ENCODE results near the gene RPTN. TPM values are rescaled to one million over a fixed set of nuclear protein-coding genes. Genes with fewer than 3 reads are reported as not detected.

The RPTN gene
- total RNA-seq, 4 donors from 2014 or later: not detected

DNA sequence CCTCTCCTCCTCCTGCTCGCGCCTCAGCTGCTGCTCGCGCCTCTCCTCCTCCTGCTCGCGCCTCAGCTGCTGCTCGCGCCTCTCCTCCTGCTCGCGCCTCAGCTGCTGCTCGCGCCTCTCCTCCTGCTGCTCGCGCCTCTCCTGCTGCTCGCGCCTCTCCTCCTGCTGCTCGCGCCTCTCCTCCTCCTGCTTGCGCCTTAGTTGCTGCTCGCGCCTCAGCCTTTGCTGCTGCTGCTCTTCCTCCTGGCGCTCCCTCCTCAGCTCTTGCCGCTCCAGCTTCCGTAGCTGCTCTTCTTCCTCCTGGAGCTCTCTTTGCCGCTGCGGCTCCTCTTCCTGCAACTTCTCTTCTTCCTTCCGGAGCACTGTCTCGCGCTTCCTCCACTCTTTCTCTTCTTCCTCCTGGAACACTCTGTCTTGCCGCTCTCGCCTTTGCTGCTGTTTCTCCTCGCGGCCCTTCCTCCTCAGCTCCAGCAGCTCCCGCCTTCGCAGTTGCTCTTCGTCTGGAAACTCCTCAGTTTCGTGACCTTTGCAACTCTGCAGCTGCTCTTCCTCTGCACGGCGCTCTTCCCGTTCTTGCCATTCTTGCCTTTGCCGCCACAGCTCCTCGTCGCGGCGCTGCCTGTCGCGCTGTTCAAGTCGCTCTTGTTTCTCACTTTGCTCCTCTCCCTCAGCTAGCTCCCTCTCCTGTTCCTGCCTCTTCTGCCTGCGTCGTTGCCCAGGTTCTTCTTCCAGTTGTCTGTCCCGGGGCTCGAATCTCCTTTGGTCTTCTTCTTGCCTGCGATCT, 46.7 kb downstream of the RPTN start:
- Histone ChIP-seq H3K4me3 (peak overlapping the region in 3 of 4 donors; percentile 47 to 52 (median 48)), H3K27ac (no peak overlapping the region), H3K9me3 (peaks cover 0 to 12% (median 0%) of the 10 kb centered on the region in 3 donors), H3K27me3 (peaks cover 77 to 81% (median 79%) of the 10 kb centered on the region in 3 donors), H3K36me3 (no peaks in the 10 kb centered on the region), H3K4me1 (peaks cover 5 to 14% of the 10 kb centered on the region in 2 donors)
- TF ChIP-seq POLR2A (IDR thresholded peaks at IDR 0.05): no peak
- TF ChIP-seq, protein P1, sequence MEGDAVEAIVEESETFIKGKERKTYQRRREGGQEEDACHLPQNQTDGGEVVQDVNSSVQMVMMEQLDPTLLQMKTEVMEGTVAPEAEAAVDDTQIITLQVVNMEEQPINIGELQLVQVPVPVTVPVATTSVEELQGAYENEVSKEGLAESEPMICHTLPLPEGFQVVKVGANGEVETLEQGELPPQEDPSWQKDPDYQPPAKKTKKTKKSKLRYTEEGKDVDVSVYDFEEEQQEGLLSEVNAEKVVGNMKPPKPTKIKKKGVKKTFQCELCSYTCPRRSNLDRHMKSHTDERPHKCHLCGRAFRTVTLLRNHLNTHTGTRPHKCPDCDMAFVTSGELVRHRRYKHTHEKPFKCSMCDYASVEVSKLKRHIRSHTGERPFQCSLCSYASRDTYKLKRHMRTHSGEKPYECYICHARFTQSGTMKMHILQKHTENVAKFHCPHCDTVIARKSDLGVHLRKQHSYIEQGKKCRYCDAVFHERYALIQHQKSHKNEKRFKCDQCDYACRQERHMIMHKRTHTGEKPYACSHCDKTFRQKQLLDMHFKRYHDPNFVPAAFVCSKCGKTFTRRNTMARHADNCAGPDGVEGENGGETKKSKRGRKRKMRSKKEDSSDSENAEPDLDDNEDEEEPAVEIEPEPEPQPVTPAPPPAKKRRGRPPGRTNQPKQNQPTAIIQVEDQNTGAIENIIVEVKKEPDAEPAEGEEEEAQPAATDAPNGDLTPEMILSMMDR (IDR thresholded peaks at IDR 0.05 in 4 of 5, conservative IDR thresholded peaks at IDR 0.05 in 1 of 5): no peak
- intact Hi-C loops (cut with DNase I; ENCODE audit: low total_unique reads): no loop called here
- DNase-seq (no peak), ATAC-seq (no peak)
- in situ Hi-C loops (cut with MboI; ENCODE audit: low sequenced_read_pairs in 4 of 4): no loop called here

DNA sequence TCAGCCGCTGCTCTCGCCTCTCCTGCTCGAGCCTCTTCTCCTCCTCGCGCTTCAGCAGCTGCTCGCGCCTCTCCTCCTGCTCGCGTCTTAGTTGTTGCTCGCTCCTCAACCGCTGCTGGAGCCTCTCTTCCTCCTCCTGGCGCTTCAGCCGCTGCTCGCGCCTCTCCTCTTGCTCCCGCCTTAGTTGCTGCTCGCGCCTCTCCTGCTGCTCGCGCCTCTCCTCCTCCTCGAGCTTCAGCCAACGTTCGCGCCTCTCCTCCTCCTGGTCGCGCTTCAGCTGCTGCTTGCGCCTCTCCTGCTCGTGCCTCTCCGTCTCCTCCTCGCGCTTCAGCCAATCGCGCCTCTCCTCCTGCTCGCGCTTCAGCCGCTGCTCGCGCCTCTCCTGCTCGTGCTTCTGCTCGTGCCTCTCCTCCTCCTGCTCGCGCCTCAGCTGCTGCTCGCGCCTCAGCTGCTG, 47.5 kb downstream of the RPTN start:
- DNase-seq: no peak
- H3K36me3 ChIP-seq: no peaks in the 10 kb centered on the region
- ATAC-seq: no peak
- intact Hi-C loops (cut with DNase I; ENCODE audit: low total_unique reads) (no loop called here), in situ Hi-C loops (cut with MboI; ENCODE audit: low sequenced_read_pairs in 4 of 4) (no loop called here)
- peaks cover 80 to 88% (median 87%) of the 10 kb centered on the region in 3 donors for H3K27me3 ChIP-seq
- no peak overlapping the region for H3K27ac ChIP-seq
- peaks cover 5 to 14% of the 10 kb centered on the region in 2 donors for H3K4me1 ChIP-seq
- peaks cover 0 to 12% (median 0%) of the 10 kb centered on the region in 3 donors for H3K9me3 ChIP-seq
- TF ChIP-seq, protein P1 (IDR thresholded peaks at IDR 0.05 in 4 of 5, conservative IDR thresholded peaks at IDR 0.05 in 1 of 5): no peak
- no peak for TF ChIP-seq POLR2A (IDR thresholded peaks at IDR 0.05)
- peak overlapping the region in 3 of 4 donors; percentile 47 to 52 (median 48) for H3K4me3 ChIP-seq

GRCh38 chr1:152110860-152111514, 48.0 kb downstream of the RPTN start:
- peaks cover 5 to 14% of the 10 kb centered on the region in 2 donors for H3K4me1 ChIP-seq
- in situ Hi-C loops (cut with MboI; ENCODE audit: low sequenced_read_pairs in 4 of 4) (no loop called here), intact Hi-C loops (cut with DNase I; ENCODE audit: low total_unique reads) (no loop called here)
- ATAC-seq (no peak), DNase-seq (no peak)
- H3K4me3 ChIP-seq: peak overlapping the region; percentile 36 to 52 (median 48)
- H3K9me3 ChIP-seq: peaks cover 0 to 12% (median 0%) of the 10 kb centered on the region in 3 donors
- TF ChIP-seq, protein P1 (IDR thresholded peaks at IDR 0.05 in 4 of 5, conservative IDR thresholded peaks at IDR 0.05 in 1 of 5): no peak
- TF ChIP-seq POLR2A (IDR thresholded peaks at IDR 0.05): no peak
- H3K27me3 ChIP-seq: peaks cover 84 to 92% (median 91%) of the 10 kb centered on the region in 3 donors
- no peak overlapping the region for H3K27ac ChIP-seq
- no peaks in the 10 kb centered on the region for H3K36me3 ChIP-seq

DNA sequence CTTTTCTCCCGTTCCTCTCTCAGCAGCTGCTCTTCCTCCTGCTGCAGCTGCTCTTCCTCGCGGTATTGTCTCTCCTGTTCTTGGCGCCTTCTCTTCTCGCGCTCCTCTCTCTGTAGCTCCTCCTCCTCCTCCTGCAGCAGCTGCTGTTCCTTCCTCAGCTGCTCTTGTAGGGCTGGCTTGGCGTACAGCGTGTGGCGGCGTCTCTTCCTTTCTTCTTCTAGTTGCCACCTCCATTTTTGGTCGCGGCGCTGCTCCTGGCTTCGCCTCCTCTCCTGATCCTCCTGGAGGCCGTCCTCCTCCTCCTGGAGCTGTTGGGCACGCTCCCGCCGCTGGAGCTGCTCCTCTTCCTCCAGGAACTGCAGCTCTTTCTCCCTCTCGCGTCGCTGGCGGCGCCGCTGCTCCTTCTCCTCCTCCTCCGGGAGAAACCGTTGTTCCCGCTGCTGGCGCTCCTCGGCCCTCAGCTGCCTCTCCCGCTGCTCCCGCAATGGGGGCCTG, 48.6 kb downstream of the RPTN start:
- no peak for ATAC-seq
- peak overlapping the region; percentile 36 to 52 (median 48) for H3K4me3 ChIP-seq
- in situ Hi-C loops (cut with MboI; ENCODE audit: low sequenced_read_pairs in 4 of 4): no loop called here
- H3K27me3 ChIP-seq: peaks cover 87 to 92% (median 87%) of the 10 kb centered on the region in 3 donors
- no peak overlapping the region for H3K27ac ChIP-seq
- H3K4me1 ChIP-seq: peaks cover 5 to 14% of the 10 kb centered on the region in 2 donors
- DNase-seq: no peak
- intact Hi-C loops (cut with DNase I; ENCODE audit: low total_unique reads): no loop called here
- H3K9me3 ChIP-seq: peaks cover 0 to 12% (median 0%) of the 10 kb centered on the region in 3 donors
- no peaks in the 10 kb centered on the region for H3K36me3 ChIP-seq
- TF ChIP-seq POLR2A (IDR thresholded peaks at IDR 0.05): no peak
- TF ChIP-seq, protein P1 (IDR thresholded peaks at IDR 0.05 in 4 of 5, conservative IDR thresholded peaks at IDR 0.05 in 1 of 5): no peak

Measured in gastrocnemius medialis (tissue), 4 donors.